ENCODE results near the gene SERPINA12. TPM values are rescaled to one million over a fixed set of nuclear protein-coding genes. Genes with fewer than 3 reads are reported as not detected.

Gene SERPINA12
- polyA plus RNA-seq, 2 of the 4 experiments (the other 2 are of a cell fraction): not detected

GRCh38 chr14:94538070-94538740, 28.9 kb upstream of the SERPINA12 start:
- 57% methylated on average over 6 of the region's 6 CpGs for WGBS (ENCODE audit: missing lambda C conversion rate)
- no peaks in the 10 kb centered on the region; the same call in 2 of the 3 replicates for H3K4me1 ChIP-seq
- TF ChIP-seq MYC (IDR thresholded peaks at IDR 0.05; ENCODE audit: borderline replicate concordance, low read length) (no peak), SREBF2 (IDR thresholded peaks at IDR 0.05) (no peak), HOXB13 (CRISPR knock-in tag; IDR thresholded peaks at IDR 0.05; ENCODE audit: low read depth) (no peak), HEYL (CRISPR knock-in tag; IDR thresholded peaks at IDR 0.05) (no peak)
- no peak for FAIRE-seq
- DNase-seq (ENCODE audit: low read depth in 1 of 2, low spot score in 1 of 2): no peak
- H3K4me3 ChIP-seq: no peak overlapping the region
- ChIA-PET CTCF (interaction anchor here (0.6 to 4.2 kb wide), 6 partner anchors 9 to 401 kb away, joined by 3 to 24 read pairs (median 4); no protein-coding TSS in a partner anchor), POLR2A (no interaction called here)
- ATAC-seq: no peak
- H3K27ac ChIP-seq: no peak overlapping the region
- H3K9me3 ChIP-seq: peaks cover 4% of the 10 kb centered on the region; the same call in 1 of the 3 replicates
- H3K4me2 ChIP-seq: no peak overlapping the region

DNA sequence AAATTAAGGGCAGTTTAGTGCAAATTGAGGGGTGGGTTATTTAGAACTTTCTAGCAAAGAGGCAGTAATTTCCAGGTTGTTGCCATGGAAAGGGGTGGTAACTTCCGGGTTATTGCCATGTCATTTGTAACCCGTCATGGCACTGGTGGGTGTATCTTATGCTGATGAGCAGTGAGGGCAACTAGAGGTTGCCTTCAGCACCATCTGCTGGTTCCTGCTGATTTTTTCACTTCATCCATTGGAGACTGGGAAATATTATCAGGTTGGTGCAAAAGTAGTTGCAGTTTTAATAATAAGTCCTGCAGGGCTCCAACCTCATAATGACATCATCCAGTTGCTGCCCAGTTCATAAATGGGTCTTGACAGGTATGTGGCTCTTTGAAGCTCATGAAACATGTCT, 27.6 kb upstream of the SERPINA12 start:
- FAIRE-seq: no peak
- Histone ChIP-seq H3K4me3 (no peak overlapping the region), H3K4me2 (no peak overlapping the region), H3K9me3 (peaks cover 4% of the 10 kb centered on the region; the same call in 1 of the 3 replicates), H3K4me1 (no peaks in the 10 kb centered on the region; the same call in 2 of the 3 replicates), H3K27ac (no peak overlapping the region)
- ATAC-seq: peak in 1 of 2 experiments; percentile 83; a peak in 3 of 6 replicates
- ChIA-PET CTCF (interaction anchor here (4.2 kb wide), 1 partner anchor 12 kb away, joined by 24 read pairs; no protein-coding TSS in a partner anchor), POLR2A (no interaction called here)
- 0% methylated on average over 2 of the region's 2 CpGs for WGBS (ENCODE audit: missing lambda C conversion rate)
- peak in 1 of 2 experiments; percentile 65 for DNase-seq (ENCODE audit: low read depth in 1 of 2, low spot score in 1 of 2)
- TF ChIP-seq RAD21 (conservative IDR thresholded peaks at IDR 0.05 in 1 of 2, IDR thresholded peaks at IDR 0.05 in 1 of 2): peak in 1 of 2 experiments; percentile 26; a peak in 1 of 5 replicates
- TF ChIP-seq TFCP2L1 (CRISPR knock-in tag; IDR thresholded peaks at IDR 0.05): no peak

- no peak overlapping the region for H3K27ac ChIP-seq
- no peak for DNase-seq (ENCODE audit: low read depth in 1 of 2, low spot score in 1 of 2)
- no peak for TF ChIP-seq TP53 (CRISPR knock-in tag; IDR thresholded peaks at IDR 0.05)
- no peak for TF ChIP-seq FOSL2 (IDR thresholded peaks at IDR 0.05)
- no peak for TF ChIP-seq FOSL2 (CRISPR knock-in tag; IDR thresholded peaks at IDR 0.05)
- TF ChIP-seq HOXB5 (CRISPR knock-in tag; IDR thresholded peaks at IDR 0.05): no peak
- no peak for TF ChIP-seq EP300 (IDR thresholded peaks at IDR 0.05)
- no peak for TF ChIP-seq ZNF302 (CRISPR knock-in tag; IDR thresholded peaks at IDR 0.05)
- TF ChIP-seq CBX2 (IDR thresholded peaks at IDR 0.05; ENCODE audit: borderline replicate concordance, low read depth): no peak
- no peak for TF ChIP-seq CEBPB (IDR thresholded peaks at IDR 0.05)
- TF ChIP-seq SMC3 (IDR thresholded peaks at IDR 0.05): no peak
- TF ChIP-seq E2F6 (IDR thresholded peaks at IDR 0.05; ENCODE audit: borderline replicate concordance, low read depth): no peak
- ChIA-PET POLR2A (no interaction called here), CTCF (interaction anchor here (0.9 to 1.6 kb wide), 4 partner anchors 9 to 49 kb away, joined by 3 to 5 read pairs (median 4); no protein-coding TSS in a partner anchor)
- no peak for FAIRE-seq
- H3K9me3 ChIP-seq: peaks cover 4% of the 10 kb centered on the region; the same call in 1 of the 3 replicates
- H3K4me3 ChIP-seq: no peak overlapping the region
- 18% methylated on average over 3 of the region's 3 CpGs for WGBS (ENCODE audit: missing lambda C conversion rate)
- no peak overlapping the region for H3K4me2 ChIP-seq
- no peak for ATAC-seq
- no peaks in the 10 kb centered on the region; the same call in 2 of the 3 replicates for H3K4me1 ChIP-seq
These were observed 26.2 kb upstream of the SERPINA12 start for GRCh38 chr14:94535506-94535905.

DNA sequence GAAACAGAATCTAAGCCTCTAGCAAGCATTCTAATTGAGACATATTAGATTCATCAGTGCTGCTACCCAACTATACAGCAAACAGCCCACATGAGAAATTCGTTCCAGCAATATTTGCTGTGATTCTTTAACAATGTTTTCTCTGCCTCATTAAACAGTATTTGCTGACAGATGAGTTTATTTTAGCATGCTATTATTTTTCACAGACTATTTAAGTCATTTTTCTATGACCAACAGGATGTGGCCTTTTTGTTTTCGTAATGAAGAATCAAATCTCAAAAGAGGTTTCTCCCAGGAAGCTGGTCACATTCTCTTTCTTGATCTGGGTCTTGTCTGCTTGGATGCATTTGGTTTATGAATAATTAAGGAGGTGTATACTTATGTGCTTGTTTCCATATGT, 23.2 kb upstream of the SERPINA12 start:
- no peak overlapping the region for H3K4me2 ChIP-seq
- POLR2A ChIA-PET: no interaction called here
- DNase-seq (ENCODE audit: low read depth in 1 of 2, low spot score in 1 of 2): no peak
- TF ChIP-seq MAFK (IDR thresholded peaks at IDR 0.05; ENCODE audit: partially characterized antibody) (peak; percentile 40), RCOR1 (IDR thresholded peaks at IDR 0.05; ENCODE audit: low read depth, low read length) (no peak), TFCP2L1 (CRISPR knock-in tag; IDR thresholded peaks at IDR 0.05) (no peak), CBX8 (IDR thresholded peaks at IDR 0.05) (peak; percentile 67; the same call in 1 of the 2 replicates)
- no peaks in the 10 kb centered on the region for H3K4me1 ChIP-seq
- no peak overlapping the region for H3K27ac ChIP-seq
- peaks cover 4% of the 10 kb centered on the region; the same call in 2 of the 3 replicates for H3K9me3 ChIP-seq
- WGBS (ENCODE audit: missing lambda C conversion rate): 1% methylated on average over 2 of the region's 2 CpGs
- no peak overlapping the region for H3K4me3 ChIP-seq
- no peak for FAIRE-seq
- no peak for ATAC-seq
- CTCF ChIA-PET: interaction anchor here (1.1 to 2.7 kb wide), 2 partner anchors 9 to 17 kb away, joined by 3 to 16 read pairs; no protein-coding TSS in a partner anchor
